Progenitor cell of endocrine pancreas (in vitro differentiated cells): ENCODE data around the gene FAM185A. TPM values are rescaled to one million over a fixed set of nuclear protein-coding genes. Genes with fewer than 3 reads are reported as not detected.

Source experiments
- DNase-seq: peaks from one replicate; pipeline ENCODE4 v3.0.0; 2021; ENCODE audit warnings: low spot score; ENCODE audit not compliant: unreplicated experiment
- H3K27ac Mint-ChIP-seq: 2 replicates; pipeline ENCODE4 v1.8.0; 2021; ENCODE audit warnings: mild to moderate bottlenecking, moderate library complexity, mixed read lengths
- H3K27me3 Mint-ChIP-seq: 2 replicates; pipeline ENCODE4 v1.8.0; 2021; ENCODE audit warnings: mixed read lengths
- H3K36me3 Mint-ChIP-seq: 2 replicates; pipeline ENCODE4 v1.8.0; 2022; ENCODE audit warnings: mixed read lengths; ENCODE audit not compliant: insufficient read depth
- H3K4me1 Mint-ChIP-seq: 2 replicates; pipeline ENCODE4 v1.8.0; 2021; ENCODE audit warnings: low read depth, mixed read lengths
- H3K4me3 Mint-ChIP-seq: 2 replicates; pipeline ENCODE4 v1.8.0; 2021; ENCODE audit warnings: low read depth, mild to moderate bottlenecking, moderate library complexity, mixed read lengths
- H3K9me3 Mint-ChIP-seq: 2 replicates; pipeline ENCODE4 v1.8.0; 2021; ENCODE audit warnings: low read depth, mixed read lengths
- CTCF ChIP-seq: fragments of 200-600 bp; sonication (generic); IDR thresholded peaks from one replicate; pipeline ENCODE4 v1.5.0; 2021; ENCODE audit warnings: antibody characterized with exemption, mild to moderate bottlenecking; ENCODE audit not compliant: unreplicated experiment
- total RNA-seq: library from RNA; stranded (reverse); gene quantifications from 2 replicates; pipeline ENCODE4 v1.2.1, GENCODE V29; 2021

The FAM185A gene
- total RNA-seq, 1 donor from 2014 or later, result 19.4 TPM

GRCh38 chr7:102811942-102812678 is 63.3 kb downstream of the FAM185A start:
- no peak for DNase-seq
- Mint-ChIP-seq H3K27me3 (no peaks in the 10 kb centered on the region), H3K4me1 (peaks cover 30% of the 10 kb centered on the region), H3K4me3 (no peak overlapping the region), H3K9me3 (no peaks in the 10 kb centered on the region), H3K36me3 (peaks cover 17% of the 10 kb centered on the region), H3K27ac (peak overlapping the region; percentile 59)
- no peak for TF ChIP-seq CTCF

- no peak for TF ChIP-seq CTCF
- no peaks in the 10 kb centered on the region for H3K9me3 Mint-ChIP-seq
- H3K4me3 Mint-ChIP-seq, result no peak overlapping the region
- DNase-seq, result no peak
- H3K27ac Mint-ChIP-seq, result no peak overlapping the region
- peaks cover 19% of the 10 kb centered on the region for H3K36me3 Mint-ChIP-seq
- H3K4me1 Mint-ChIP-seq, result peaks cover 38% of the 10 kb centered on the region
- no peaks in the 10 kb centered on the region for H3K27me3 Mint-ChIP-seq
Observed at GRCh38 chr7:102813191-102814024, 64.6 kb downstream of the FAM185A start.

GRCh38 chr7:102814025-102814471 is 65.2 kb downstream of the FAM185A start:
- DNase-seq, result no peak
- H3K36me3 Mint-ChIP-seq, result peaks cover 14% of the 10 kb centered on the region
- H3K4me1 Mint-ChIP-seq, result peaks cover 38% of the 10 kb centered on the region
- no peak overlapping the region for H3K27ac Mint-ChIP-seq
- TF ChIP-seq CTCF, result no peak
- no peaks in the 10 kb centered on the region for H3K9me3 Mint-ChIP-seq
- H3K27me3 Mint-ChIP-seq, result no peaks in the 10 kb centered on the region
- no peak overlapping the region for H3K4me3 Mint-ChIP-seq

GRCh38 chr7:102817616-102818573 is 69.1 kb downstream of the FAM185A start:
- Mint-ChIP-seq H3K27me3 (no peaks in the 10 kb centered on the region), H3K4me3 (no peak overlapping the region), H3K9me3 (no peaks in the 10 kb centered on the region), H3K4me1 (peaks cover 23% of the 10 kb centered on the region), H3K27ac (no peak overlapping the region), H3K36me3 (peaks cover 14% of the 10 kb centered on the region)
- no peak for DNase-seq
- no peak for TF ChIP-seq CTCF
